GM21390 (cell line): ENCODE data around the gene MAP3K19.
"Not testable (repeated sequence)": the region's sequence is repeated elsewhere in the genome, so short reads cannot be mapped to it uniquely, and the experiment has no call there.

Experiments used
- ATAC-seq: cut with Tn5 transposase; IDR thresholded peaks from one replicate; pipeline ENCODE4 v1.9.1; 2021; ENCODE audit not compliant: unreplicated experiment

The MAP3K19 gene

GRCh38 chr2:135052997-135053474, 5.8 kb upstream of the MAP3K19 start:
- peak; percentile 48 for ATAC-seq

DNA sequence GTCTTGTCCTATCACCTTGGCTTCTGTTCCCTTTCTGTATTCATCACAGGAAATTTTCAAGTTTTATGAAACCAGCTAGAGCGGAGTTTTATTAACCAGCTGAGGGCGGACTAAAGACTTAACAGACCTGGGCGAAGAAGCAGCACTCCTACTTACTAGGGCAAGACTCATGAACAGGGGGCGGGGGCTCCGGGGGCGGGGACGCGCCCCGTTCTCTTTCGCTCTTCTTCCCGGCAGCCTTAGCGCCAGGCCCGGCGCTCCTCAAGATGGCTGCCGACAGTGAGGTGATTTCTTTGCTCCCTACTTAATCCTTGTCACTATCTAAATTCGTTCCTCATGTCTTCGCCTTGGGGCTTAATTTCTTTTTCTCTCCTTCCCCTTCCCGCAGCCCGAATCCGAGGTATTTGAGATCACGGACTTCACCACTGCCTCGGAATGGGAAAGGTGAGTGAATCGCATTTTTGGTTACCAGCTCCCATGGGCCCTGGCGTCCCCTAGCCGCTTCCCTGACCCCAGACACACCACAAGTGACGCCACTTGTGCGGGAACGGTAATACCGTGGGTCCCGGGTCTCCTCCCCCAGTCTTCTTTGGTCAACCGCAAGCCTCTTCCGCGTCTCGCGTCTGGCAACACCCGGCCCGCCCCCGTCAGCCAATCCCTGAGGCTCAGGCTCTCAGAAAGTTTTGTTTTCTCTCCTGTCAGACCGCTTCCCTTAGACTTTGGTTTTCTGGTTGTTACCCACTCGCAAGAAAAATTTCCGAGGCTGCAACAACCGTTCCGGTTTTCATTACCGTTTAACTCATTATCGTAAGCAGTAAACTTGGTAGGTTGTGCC, 5.0 kb upstream of the MAP3K19 start, which contains the start of gene RAB3GAP1:
RAB3GAP1 (plus strand) TSS at position 251 of the 835 bp plus-strand sequence; CDS start at position 267, 16 bp downstream.
- peak; percentile 78 for ATAC-seq

- ATAC-seq = no peak
Observed at GRCh38 chr2:135050684-135051083, 3.4 kb upstream of the MAP3K19 start.

GRCh38 chr2:135050132-135050531, 2.9 kb upstream of the MAP3K19 start:
- ATAC-seq = no peak

- no peak for ATAC-seq
Observed at GRCh38 chr2:135048122-135048521, 875 bp upstream of the MAP3K19 start.

DNA sequence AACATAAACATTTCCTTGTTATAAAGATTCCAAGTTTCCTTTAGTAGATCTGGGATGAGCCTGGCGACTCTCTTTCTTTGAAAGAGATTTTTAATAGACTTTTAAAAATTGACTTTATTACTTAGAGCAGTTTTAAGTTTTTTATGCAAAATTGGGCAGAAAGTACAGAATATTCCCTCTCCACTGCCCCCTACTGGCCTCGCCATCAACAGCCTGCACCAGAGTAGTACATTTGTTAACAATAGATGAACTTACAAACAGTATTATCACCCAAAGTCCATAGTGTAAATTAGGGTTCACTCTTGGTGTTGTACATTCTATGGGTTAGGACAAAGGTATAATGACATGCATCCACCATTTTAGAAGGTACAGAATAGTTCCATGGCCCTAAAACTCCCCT, 3.9 kb downstream of the MAP3K19 start:
- no peak for ATAC-seq

DNA sequence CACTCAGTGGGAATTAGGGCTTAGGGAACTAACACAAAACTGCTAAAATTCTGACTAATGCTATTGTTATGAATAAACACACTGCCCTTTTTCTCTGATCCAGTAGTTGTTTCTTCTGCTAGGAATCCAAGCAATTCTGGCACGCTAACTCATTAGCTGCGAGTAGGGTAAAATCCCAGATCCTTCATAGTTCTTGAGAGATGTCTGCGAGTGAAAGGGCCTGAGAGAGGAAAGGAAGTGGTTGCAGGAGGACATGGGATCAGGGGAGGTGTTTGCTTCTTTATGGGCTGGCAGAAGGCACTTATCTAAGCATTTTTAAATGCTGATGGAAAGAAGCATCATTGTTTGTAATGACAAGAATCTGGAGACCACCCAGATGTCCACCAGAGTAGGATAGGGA, 9.4 kb downstream of the MAP3K19 start:
- no peak for ATAC-seq

DNA sequence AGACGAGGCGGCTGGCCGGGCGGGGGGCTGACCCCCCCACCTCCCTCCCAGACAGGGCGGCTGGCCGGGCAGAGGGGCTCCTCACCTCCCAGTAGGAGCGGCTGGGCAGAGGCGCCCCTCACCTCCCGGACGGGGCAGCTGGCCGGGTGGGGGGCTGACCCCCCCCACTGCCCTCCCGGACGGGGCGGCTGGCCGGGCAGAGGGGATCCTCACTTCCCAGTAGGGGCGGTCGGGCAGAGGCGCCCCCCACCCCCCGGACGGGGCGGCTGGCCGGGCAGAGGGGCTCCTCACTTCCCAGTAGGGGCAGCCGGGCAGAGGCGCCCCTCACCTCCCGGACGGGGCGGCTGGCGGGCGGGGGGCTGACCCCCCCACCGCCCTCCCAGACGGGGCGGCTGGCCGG, 14.0 kb downstream of the MAP3K19 start:
- not testable (repeated sequence) for ATAC-seq

- no peak for ATAC-seq
Observed at GRCh38 chr2:135030826-135031225, 16.4 kb downstream of the MAP3K19 start.

- ATAC-seq = no peak
Observed at GRCh38 chr2:135029481-135030134, 17.6 kb downstream of the MAP3K19 start.

GRCh38 chr2:135023886-135024485, 23.3 kb downstream of the MAP3K19 start:
- ATAC-seq = no peak

GRCh38 chr2:135022952-135023880, 24.0 kb downstream of the MAP3K19 start:
- ATAC-seq = no peak

- no peak for ATAC-seq
Observed at GRCh38 chr2:135021618-135022017, 25.6 kb downstream of the MAP3K19 start.

GRCh38 chr2:135011633-135012032, 35.6 kb downstream of the MAP3K19 start:
- no peak for ATAC-seq

- no peak for ATAC-seq
Observed at GRCh38 chr2:135010200-135010942, 36.9 kb downstream of the MAP3K19 start.

DNA sequence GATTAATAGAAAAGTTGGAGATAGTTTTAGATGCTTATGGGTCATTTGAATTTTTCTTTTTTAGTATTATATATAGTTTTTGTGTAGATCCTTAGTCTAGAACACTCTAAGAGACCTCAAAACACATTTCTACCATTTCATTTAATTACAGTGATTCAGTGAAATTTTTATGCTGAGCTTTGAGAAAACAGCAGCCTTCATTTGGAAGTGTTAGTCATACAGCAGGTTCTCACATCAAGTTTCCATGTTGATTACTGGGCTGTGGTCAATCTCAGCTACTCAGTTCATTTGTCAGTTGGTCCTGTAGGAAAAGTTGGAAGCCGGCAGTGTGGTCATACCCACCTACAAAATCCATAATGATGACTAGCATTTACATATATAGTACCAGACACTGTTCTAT, 37.9 kb downstream of the MAP3K19 start:
- ATAC-seq = no peak

GRCh38 chr2:135005753-135006152, 41.5 kb downstream of the MAP3K19 start:
- no peak for ATAC-seq

DNA sequence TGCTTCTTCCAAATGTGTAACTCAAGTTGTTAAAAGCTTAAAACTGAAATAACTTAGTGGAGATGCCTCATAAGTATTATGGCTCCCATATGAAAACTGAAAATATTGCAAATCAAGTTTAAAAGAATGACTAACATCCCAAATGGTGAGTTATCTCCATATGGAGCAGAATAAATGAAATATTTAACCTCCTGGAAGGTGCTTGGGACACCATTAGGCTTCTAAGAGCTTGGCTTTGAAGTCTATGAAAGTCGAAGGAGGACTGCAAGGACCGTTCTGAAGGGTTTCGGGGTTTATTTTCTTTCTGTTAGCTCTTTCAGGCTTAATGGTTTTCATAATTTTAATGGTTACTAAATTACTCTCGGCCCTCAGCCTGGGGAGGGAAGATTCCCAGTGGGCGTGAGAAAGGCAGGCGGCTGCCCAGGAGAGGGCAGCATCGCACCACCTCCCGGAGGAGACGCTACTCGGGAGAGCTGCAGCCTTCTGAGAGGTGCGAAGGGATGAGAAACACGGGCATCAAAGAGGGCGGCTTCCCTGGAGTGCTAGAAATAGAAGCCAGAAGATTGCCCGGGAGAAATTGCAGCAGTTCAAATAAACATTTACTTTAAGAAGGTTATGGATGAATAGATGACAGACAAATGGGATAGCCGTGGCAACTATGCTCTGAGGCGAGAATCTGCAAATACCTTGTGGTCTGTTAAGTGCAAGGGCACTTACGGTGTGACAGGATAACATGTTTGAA, 43.1 kb downstream of the MAP3K19 start:
- ATAC-seq = peak; percentile 94

DNA sequence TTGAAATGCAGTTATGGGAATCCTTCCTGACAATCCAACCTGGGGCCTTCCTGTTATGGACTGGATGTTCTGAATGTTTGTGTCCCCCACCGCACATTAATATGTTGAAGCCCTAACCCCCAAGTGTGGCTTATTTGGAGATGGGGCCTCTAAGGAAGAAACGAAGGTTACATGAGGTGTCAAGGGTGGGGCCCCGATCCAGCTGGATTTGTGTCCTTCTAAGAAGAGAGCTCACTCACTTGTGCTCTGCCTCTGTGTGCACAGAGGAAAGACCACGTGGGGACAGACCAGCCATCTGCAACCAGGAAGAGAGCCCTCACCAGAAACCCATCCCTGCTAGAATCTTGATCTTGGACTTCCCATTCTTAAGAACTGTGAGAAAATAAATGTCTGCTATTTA, 44.4 kb downstream of the MAP3K19 start:
- no peak for ATAC-seq
